Mammary epithelial cell (primary cell): ENCODE data around the gene KATNB1.

ENCODE experiments used
- CTCF ChIP-seq, 2 donors: IDR thresholded peaks in 1 of 2; conservative IDR thresholded peaks in 1 of 2; 2 replicates each; pipeline ENCODE4 v1.5.1; 2011 to 2012; ENCODE audit warnings: inconsistent platforms in 2 of 2, low read length in 2 of 2, mild to moderate bottlenecking in 2 of 2, control low read depth in 1 of 2, low read depth in 1 of 2; ENCODE audit not compliant: insufficient read depth in 1 of 2; ENCODE audit errors: extremely low read depth in 1 of 2
- EZH2 ChIP-seq: IDR thresholded peaks from 2 replicates; pipeline ENCODE4 v1.6.1; 2012; ENCODE audit warnings: low read length, inconsistent platforms, borderline replicate concordance

DNA sequence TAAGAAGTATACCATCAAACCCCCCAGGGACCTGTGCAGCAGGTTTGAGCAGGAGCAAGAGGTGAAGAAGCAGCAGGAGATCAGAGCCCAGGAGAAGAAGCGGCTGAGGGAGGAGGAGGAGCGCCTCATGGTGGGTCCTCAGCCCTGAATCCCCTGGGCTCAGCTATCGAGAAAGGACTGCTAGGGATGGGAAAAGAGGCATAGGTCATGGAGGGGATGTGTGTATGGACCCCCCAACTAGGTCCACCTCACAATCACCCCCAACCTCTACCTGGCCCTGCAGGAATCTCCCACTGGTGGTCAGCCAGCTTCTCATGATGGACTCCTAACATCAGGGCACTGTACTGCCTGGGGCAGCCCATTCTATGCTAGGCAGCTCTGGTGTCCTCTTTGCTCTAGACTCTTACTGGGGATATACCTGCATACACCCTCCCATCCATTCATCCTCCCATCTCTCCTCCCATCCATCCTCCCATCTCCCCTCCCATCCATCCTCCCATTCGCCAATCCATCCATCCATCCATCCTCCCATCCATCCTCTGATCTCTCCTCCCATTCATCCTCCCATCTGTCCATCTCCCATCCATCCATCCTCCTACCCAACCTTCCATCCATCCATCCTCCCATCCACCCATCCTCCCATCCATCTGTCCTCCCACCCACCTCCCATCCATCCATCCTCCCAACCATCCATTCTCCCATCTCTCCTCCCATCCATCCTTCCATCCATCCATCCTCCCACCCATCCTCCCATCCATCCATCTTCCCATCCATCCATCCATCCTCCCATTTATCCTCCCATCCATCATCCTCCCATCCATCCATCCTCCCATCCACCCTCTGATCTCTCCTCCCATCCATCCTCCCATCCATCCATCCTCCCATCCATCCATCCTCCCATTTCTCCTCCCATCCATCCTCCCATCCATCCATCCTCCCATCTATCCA, 30.4 kb upstream of the KATNB1 start:
- TF ChIP-seq CTCF (conservative IDR thresholded peaks at IDR 0.05 in 1 of 2, IDR thresholded peaks at IDR 0.05 in 1 of 2; ENCODE audit: extremely low read depth in 1 of 2, insufficient read depth in 1 of 2, low read depth in 1 of 2, low read length in 2 of 2) (no peak), EZH2 (no peak)
